ENCODE results near the gene KLK10. TPM values are rescaled to one million over a fixed set of nuclear protein-coding genes. Genes with fewer than 3 reads are reported as not detected.

The KLK10 gene
- total RNA-seq, 1 experiment from 2014 or later, result 3.2 TPM

- TF ChIP-seq ZSCAN18 (CRISPR knock-in tag; IDR thresholded peaks at IDR 0.05) (no peak), GTF2I (CRISPR knock-in tag; conservative IDR thresholded peaks at IDR 0.05) (no peak), OVOL2 (CRISPR knock-in tag; IDR thresholded peaks at IDR 0.05; ENCODE audit: borderline replicate concordance) (no peak), ATF6 (CRISPR knock-in tag; IDR thresholded peaks at IDR 0.05) (no peak), RORB (CRISPR knock-in tag; IDR thresholded peaks at IDR 0.05) (no peak), ZNF512 (CRISPR knock-in tag; IDR thresholded peaks at IDR 0.05; ENCODE audit: borderline replicate concordance) (no peak), CDX4 (CRISPR knock-in tag; IDR thresholded peaks at IDR 0.05; ENCODE audit: borderline replicate concordance) (no peak), CTCF (IDR thresholded peaks at IDR 0.05) (no peak), MAX (CRISPR knock-in tag; IDR thresholded peaks at IDR 0.05) (no peak)
These were observed 44.2 kb upstream of the KLK10 start (continued) for GRCh38 chr19:51063664-51064063.

GRCh38 chr19:51060973-51061372 lies 41.5 kb upstream of the KLK10 start:
- Mint-ChIP-seq H3K4me1 (peaks cover 5% of the 10 kb centered on the region), H3K27ac (no peak overlapping the region), H3K9me3 (peaks cover 10% of the 10 kb centered on the region), H3K4me3 (no peak overlapping the region), H3K27me3 (ENCODE audit: low read depth) (peaks cover 8% of the 10 kb centered on the region), H3K36me3 (no peaks in the 10 kb centered on the region)
- no peak for TF ChIP-seq ERG (CRISPR knock-in tag; IDR thresholded peaks at IDR 0.05)
- no peak for TF ChIP-seq NR2C2 (CRISPR knock-in tag; IDR thresholded peaks at IDR 0.05)
- no peak for TF ChIP-seq USF1 (CRISPR knock-in tag; IDR thresholded peaks at IDR 0.05)
- TF ChIP-seq ETV6 (CRISPR knock-in tag; IDR thresholded peaks at IDR 0.05), result no peak
- no peak for TF ChIP-seq ZNF121 (CRISPR knock-in tag; IDR thresholded peaks at IDR 0.05)
- TF ChIP-seq ATF3 (CRISPR knock-in tag; conservative IDR thresholded peaks at IDR 0.05), result no peak
- TF ChIP-seq ZNF396 (CRISPR knock-in tag; IDR thresholded peaks at IDR 0.05; ENCODE audit: borderline replicate concordance), result no peak
- no peak for TF ChIP-seq SOX15 (CRISPR knock-in tag; IDR thresholded peaks at IDR 0.05)
- TF ChIP-seq E2F5 (CRISPR knock-in tag; IDR thresholded peaks at IDR 0.05), result no peak
- no peak for TF ChIP-seq ZNF317 (CRISPR knock-in tag; IDR thresholded peaks at IDR 0.05; ENCODE audit: borderline replicate concordance, low read depth)
- no peak for TF ChIP-seq MYBL2 (CRISPR knock-in tag; IDR thresholded peaks at IDR 0.05)
- TF ChIP-seq KAT7 (CRISPR knock-in tag; IDR thresholded peaks at IDR 0.05; ENCODE audit: borderline replicate concordance), result no peak
- no peak for TF ChIP-seq ZNF219 (CRISPR knock-in tag; IDR thresholded peaks at IDR 0.05; ENCODE audit: borderline replicate concordance)
- TF ChIP-seq ATF1 (CRISPR knock-in tag; IDR thresholded peaks at IDR 0.05), result no peak
- CTCF ChIA-PET, result no interaction called here
- ATAC-seq (no peak), DNase-seq (ENCODE audit: low spot score) (no peak)
- POLR2A ChIA-PET, result no interaction called here

Data from WTC11 (cell line).